ENCODE measurements around the gene KLK7. TPM values are rescaled to one million over a fixed set of nuclear protein-coding genes. Genes with fewer than 3 reads are reported as not detected.

Gene KLK7
- total RNA-seq, 1 donor from 2014 or later, result not detected

DNA sequence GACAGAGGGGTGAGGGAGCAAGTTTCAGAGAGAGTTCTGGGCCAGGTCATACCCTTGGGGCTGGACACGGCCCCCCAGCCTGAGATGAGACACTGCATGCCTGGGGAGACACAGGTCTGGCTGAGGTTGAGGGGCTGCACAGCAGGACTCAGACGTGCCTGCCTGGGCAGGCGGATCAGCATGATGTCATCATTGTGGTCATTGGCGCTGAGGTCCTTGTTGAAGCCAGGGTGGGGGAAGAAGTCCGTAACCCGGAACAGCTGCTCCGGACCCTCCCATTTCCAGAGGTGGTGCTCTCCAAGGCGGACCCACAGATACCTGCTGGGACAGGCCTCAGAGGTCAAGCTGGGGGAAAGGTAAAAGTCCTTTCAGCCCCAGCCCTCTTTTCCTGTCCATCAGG lies 22.7 kb upstream of the KLK7 start:
- Mint-ChIP-seq H3K9me3 (ENCODE audit: unreplicated experiment) (no peaks in the 10 kb centered on the region), H3K4me3 (ENCODE audit: unreplicated experiment) (no peak overlapping the region), H3K27ac (ENCODE audit: unreplicated experiment) (no peak overlapping the region), H3K27me3 (ENCODE audit: unreplicated experiment) (peaks cover 4% of the 10 kb centered on the region), H3K36me3 (ENCODE audit: low read depth, unreplicated experiment) (no peaks in the 10 kb centered on the region), H3K4me1 (ENCODE audit: unreplicated experiment) (no peaks in the 10 kb centered on the region)
- TF ChIP-seq, protein P1, sequence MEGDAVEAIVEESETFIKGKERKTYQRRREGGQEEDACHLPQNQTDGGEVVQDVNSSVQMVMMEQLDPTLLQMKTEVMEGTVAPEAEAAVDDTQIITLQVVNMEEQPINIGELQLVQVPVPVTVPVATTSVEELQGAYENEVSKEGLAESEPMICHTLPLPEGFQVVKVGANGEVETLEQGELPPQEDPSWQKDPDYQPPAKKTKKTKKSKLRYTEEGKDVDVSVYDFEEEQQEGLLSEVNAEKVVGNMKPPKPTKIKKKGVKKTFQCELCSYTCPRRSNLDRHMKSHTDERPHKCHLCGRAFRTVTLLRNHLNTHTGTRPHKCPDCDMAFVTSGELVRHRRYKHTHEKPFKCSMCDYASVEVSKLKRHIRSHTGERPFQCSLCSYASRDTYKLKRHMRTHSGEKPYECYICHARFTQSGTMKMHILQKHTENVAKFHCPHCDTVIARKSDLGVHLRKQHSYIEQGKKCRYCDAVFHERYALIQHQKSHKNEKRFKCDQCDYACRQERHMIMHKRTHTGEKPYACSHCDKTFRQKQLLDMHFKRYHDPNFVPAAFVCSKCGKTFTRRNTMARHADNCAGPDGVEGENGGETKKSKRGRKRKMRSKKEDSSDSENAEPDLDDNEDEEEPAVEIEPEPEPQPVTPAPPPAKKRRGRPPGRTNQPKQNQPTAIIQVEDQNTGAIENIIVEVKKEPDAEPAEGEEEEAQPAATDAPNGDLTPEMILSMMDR (IDR thresholded peaks at IDR 0.05; ENCODE audit: unreplicated experiment), result no peak
- no peak for DNase-seq (ENCODE audit: low spot score)

DNA sequence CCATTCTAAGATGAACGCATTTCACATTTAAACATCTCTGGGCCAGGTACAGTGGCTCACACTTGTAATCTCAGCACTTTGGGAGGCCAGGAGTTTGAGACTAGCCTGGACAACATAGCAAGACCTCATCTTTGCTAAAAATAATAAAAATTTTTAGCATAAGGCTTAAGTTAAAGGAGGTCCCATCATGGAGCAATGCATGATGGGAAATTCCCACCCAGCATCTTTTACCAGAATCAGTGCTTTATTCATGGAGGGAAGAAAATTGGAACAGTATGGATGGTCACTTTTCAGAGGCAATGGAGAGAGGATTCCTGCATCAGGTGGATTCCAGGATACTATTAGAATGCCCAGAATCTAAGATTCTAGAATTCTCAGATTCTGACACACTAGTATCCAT lies 21.5 kb upstream of the KLK7 start:
- no peak overlapping the region for H3K4me3 Mint-ChIP-seq (ENCODE audit: unreplicated experiment)
- no peak for DNase-seq (ENCODE audit: low spot score)
- no peaks in the 10 kb centered on the region for H3K9me3 Mint-ChIP-seq (ENCODE audit: unreplicated experiment)
- H3K4me1 Mint-ChIP-seq (ENCODE audit: unreplicated experiment), result no peaks in the 10 kb centered on the region
- H3K36me3 Mint-ChIP-seq (ENCODE audit: low read depth, unreplicated experiment), result no peaks in the 10 kb centered on the region
- H3K27me3 Mint-ChIP-seq (ENCODE audit: unreplicated experiment), result peaks cover 10% of the 10 kb centered on the region
- TF ChIP-seq, protein P1 (IDR thresholded peaks at IDR 0.05; ENCODE audit: unreplicated experiment), result no peak
- H3K27ac Mint-ChIP-seq (ENCODE audit: unreplicated experiment), result no peak overlapping the region

DNA sequence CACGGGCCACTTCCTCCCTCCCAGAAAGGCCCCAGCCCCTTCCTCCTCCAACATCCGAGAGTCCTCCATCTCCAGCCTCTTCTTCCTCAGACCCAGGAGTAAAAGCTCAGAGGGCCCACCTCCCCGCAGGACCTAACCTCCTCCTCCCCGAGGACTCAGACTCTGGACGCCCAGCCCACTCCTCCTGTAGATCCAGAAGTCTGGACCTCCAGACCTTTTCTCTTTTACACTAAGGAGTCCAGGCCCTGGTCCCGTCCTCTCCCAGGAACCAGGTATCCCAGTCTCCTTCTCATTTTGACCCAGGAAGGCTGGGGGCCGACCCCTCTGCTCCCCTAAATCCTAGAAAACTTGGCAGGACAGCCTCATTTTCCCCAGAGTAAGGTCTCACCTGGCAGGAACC lies 19.6 kb upstream of the KLK7 start:
- Mint-ChIP-seq H3K36me3 (ENCODE audit: low read depth, unreplicated experiment) (no peaks in the 10 kb centered on the region), H3K4me1 (ENCODE audit: unreplicated experiment) (no peaks in the 10 kb centered on the region), H3K27me3 (ENCODE audit: unreplicated experiment) (peaks cover 11% of the 10 kb centered on the region), H3K27ac (ENCODE audit: unreplicated experiment) (no peak overlapping the region), H3K4me3 (ENCODE audit: unreplicated experiment) (no peak overlapping the region), H3K9me3 (ENCODE audit: unreplicated experiment) (no peaks in the 10 kb centered on the region)
- DNase-seq (ENCODE audit: low spot score), result no peak
- TF ChIP-seq, protein P1 (IDR thresholded peaks at IDR 0.05; ENCODE audit: unreplicated experiment), result no peak

DNA sequence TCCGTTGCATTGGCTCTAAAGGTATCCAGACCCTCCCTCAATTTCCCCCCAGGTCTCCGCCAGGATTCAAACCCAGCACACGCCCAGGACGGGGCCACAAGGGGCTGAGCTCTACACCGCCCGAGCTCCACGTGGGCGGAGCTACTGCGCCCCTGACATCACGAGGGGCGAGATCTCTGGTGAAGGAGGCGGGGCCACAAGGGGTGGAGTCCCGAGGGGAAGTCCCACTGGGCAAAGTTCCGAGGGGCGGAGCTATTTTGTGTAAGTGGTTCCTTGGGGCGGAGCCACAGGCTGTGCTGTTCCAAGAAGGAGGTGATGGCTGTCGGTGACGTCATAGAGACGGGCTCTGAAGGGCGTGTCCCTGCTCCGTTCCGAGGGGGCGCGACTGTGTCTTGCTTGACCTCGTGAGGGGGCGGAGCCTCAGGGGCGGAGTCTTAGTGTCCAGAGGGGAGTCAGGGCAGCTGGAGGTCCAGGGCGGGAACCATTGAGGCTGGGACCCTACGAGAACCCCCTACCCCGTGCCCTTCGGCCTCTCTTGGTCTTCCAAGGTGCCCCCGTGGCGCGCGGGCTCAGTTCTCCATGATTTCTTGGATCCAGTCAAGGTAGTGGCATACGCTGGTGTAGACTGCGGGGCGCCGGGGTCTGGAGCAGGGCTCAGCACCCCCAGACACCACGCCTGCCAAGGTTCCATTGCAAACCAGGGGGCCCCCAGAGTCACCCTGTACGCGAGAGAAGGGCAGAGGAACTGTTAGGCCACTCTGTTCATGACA lies 19.0 kb upstream of the KLK7 start:
- Mint-ChIP-seq H3K27me3 (ENCODE audit: unreplicated experiment) (peaks cover 12% of the 10 kb centered on the region), H3K4me3 (ENCODE audit: unreplicated experiment) (no peak overlapping the region), H3K36me3 (ENCODE audit: low read depth, unreplicated experiment) (no peaks in the 10 kb centered on the region), H3K27ac (ENCODE audit: unreplicated experiment) (no peak overlapping the region), H3K4me1 (ENCODE audit: unreplicated experiment) (no peaks in the 10 kb centered on the region), H3K9me3 (ENCODE audit: unreplicated experiment) (no peaks in the 10 kb centered on the region)
- TF ChIP-seq, protein P1 (IDR thresholded peaks at IDR 0.05; ENCODE audit: unreplicated experiment), result no peak
- no peak for DNase-seq (ENCODE audit: low spot score)

DNA sequence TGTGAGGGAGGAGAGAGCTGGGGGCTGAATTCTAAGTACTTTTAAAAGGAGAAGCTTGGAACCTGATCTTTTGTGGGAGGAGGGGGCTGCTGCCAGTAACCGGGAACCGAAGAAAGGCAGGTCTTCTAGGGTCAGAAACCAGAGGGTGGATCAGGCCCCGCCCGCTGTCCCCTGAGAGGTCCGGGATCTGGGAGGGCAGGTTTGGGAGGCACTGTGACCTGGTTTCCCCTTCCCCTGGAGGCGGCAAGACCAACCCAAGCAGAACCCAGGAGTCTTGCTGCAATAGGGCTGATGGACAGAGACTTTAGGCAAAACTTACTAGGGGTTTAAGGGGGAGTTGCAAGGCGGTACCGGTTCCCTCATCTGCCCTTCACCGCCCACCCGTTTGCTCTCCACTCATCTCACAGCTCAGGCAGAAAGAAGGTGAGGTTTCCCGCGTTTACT lies 18.4 kb upstream of the KLK7 start:
- H3K36me3 Mint-ChIP-seq (ENCODE audit: low read depth, unreplicated experiment), result no peaks in the 10 kb centered on the region
- H3K4me3 Mint-ChIP-seq (ENCODE audit: unreplicated experiment), result no peak overlapping the region
- H3K4me1 Mint-ChIP-seq (ENCODE audit: unreplicated experiment), result no peaks in the 10 kb centered on the region
- no peak overlapping the region for H3K27ac Mint-ChIP-seq (ENCODE audit: unreplicated experiment)
- no peaks in the 10 kb centered on the region for H3K9me3 Mint-ChIP-seq (ENCODE audit: unreplicated experiment)
- H3K27me3 Mint-ChIP-seq (ENCODE audit: unreplicated experiment), result peaks cover 12% of the 10 kb centered on the region
- TF ChIP-seq, protein P1 (IDR thresholded peaks at IDR 0.05; ENCODE audit: unreplicated experiment), result no peak
- no peak for DNase-seq (ENCODE audit: low spot score)
